Muscle of back (tissue), 11 donors: ENCODE results near the gene KCNK4. TPM values are rescaled to one million over a fixed set of nuclear protein-coding genes. Genes with fewer than 3 reads are reported as not detected.

ENCODE experiments used
- DNase-seq, 3 donors: peaks; one replicate each; pipeline versions ENCODE4 v3.0.0 to v3.0.0-alpha.2; 2013
- polyA plus RNA-seq, 10 donors: library from polyadenylated mRNA; unstranded; fragments of 120-200 nt; gene quantifications; one replicate each; pipeline ENCODE4 v1.2.1, GENCODE V29; 2013; ENCODE audit not compliant: insufficient read length in 10 of 10

Gene KCNK4
- polyA plus RNA-seq, 10 donors: not detected

GRCh38 chr11:64289002-64289564, 2.0 kb upstream of the KCNK4 start:
- DNase-seq: no peak

DNA sequence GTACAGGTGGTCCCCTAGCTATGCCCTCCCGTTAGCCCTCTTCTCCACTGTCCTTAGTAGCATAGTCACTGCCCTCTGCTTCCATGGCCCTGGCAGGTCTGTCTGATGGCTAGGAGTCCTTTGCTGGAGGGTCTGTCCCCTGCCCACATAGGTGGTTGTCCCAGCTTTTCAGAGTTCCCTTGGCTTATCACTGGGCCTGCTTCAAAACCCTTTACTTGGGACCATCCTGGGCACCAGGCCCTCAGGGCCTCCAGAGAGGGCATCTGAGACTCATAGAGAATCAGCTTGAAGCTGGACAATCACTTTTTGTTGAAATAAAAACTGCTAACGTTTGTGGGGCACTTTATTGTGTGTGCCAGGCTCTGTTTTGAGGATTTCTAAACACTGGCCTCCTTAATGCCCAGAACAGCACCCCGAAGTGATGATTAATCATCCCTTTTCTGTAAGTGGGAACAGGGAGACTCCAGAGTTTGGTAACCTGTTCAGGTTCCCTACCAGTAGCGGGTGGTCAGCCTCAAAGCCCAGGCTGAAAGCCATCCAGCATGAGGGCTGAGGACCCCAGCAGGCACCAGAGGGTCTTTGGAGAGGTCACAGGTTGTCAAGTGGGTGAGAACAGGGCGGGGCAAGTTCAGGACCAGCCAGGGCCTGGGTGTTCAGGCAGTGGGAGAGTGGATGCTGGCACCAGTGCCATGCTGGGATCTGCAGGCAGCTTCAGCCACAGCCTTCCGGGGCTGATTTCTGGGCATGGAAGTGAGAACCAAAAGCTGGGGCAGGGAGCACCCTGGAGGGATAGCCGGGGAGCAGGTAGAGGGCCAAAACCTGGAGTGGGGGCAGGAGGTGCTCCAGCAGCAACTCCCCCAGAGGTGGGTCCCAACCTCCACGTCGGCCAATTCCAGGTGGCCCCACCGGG, 495 bp upstream of the KCNK4 start:
- DNase-seq: no peak

- no peak for DNase-seq
These were observed 804 bp downstream of the KCNK4 start for GRCh38 chr11:64291752-64292459.

- DNase-seq: no peak
These were observed 1.6 kb downstream of the KCNK4 start for GRCh38 chr11:64292460-64293254.

DNA sequence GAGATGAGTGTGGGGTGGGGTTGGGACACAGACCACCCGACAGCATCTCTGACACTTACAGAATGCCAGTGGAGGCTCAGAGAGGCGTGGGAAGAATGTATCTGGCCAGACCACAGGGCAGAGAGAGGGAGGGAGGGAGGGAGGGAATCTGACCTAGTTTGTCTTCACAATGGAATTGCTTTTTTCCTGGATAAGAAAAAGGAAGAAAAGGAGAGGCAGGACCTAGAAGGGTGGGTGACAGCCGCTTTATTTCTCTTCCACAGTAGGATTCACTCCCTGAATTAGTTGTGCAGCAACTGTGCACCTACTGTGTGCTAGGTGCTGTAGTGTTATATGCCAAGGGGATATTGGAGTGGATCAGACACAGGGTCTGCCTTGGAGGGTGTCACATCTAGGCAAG, 3.7 kb downstream of the KCNK4 start:
- DNase-seq: no peak

GRCh38 chr11:64295760-64296159, 4.7 kb downstream of the KCNK4 start:
- DNase-seq: no peak

GRCh38 chr11:64296236-64296635, 5.1 kb downstream of the KCNK4 start:
- no peak for DNase-seq

GRCh38 chr11:64296830-64297698, 6.0 kb downstream of the KCNK4 start:
- DNase-seq: no peak

GRCh38 chr11:64297699-64298358, 6.7 kb downstream of the KCNK4 start:
- DNase-seq: no peak

DNA sequence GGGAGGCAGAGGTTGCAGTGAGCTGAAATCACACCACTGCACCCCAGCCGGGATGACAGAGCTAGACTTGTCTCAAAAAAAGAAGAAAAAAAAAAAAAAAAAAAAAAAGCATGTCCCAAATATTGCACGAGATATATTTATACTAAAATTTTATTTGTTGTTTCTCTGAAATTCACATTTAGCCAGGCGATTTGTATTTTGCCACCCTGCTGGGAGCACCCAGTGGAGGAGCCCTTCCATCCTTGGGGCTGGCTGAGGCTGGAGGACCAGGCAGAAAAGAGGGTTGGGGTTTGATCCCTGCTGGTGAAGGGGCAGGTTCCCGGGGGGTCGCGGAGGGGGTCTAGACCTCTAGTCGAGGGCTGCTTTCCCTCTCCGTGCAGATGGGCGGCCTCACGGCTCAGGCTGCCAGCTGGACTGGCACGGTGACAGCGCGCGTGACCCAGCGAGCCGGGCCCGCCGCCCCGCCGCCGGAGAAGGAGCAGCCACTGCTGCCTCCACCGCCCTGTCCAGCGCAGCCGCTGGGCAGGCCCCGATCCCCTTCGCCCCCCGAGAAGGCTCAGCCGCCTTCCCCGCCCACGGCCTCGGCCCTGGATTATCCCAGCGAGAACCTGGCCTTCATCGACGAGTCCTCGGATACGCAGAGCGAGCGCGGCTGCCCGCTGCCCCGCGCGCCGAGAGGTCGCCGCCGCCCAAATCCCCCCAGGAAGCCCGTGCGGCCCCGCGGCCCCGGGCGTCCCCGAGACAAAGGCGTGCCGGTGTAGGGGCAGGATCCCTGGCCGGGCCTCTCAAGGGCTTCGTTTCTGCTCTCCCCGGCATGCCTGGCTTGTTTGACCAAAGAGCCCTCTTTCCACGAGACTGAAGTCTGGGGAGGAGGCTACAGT, 8.1 kb downstream of the KCNK4 start:
- DNase-seq: peak; percentile 33 to 76 (median 42)

DNA sequence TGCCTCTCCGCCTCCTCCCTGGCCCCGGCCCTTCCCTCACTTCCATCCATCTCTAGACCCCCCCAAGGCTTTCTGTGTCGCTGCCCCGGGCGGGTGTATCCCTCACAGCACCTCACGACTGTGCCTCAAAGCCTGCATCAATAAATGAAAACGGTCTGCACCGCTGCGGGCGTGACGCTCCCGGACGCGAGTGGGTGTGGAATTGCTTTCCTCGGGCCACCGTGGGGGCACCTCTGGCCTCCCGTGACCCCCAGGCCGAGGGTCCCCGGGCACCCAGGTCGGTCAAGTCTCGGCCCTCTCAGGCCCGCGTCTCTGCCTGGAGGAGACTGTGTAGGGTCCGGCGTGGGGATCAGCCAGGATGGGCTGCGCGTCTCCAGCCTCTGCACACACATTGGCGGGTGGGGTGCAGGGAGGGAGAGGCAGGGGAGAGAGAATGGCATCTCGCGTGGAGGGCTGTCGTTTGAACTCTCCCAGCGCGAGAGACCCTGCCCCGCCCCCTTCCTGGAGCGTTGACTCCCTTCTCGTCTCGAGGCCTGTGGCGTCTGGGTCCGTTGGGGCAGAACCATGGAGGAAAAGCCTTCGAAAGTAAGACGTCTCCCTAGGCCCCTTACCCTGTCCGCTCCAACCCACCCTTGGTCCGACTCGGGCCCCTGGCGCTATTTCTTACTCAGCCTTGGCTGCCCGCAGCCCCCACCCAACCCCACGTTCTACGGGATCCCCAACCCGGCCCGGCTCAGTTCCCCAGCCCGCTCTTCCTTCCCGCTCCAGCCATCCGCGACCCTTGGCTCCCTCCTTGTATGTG, 8.9 kb downstream of the KCNK4 start, which contains the start of gene CATSPERZ:
CATSPERZ (plus strand) TSS at position 512 of the 802 bp plus-strand sequence; CDS start at position 565, 53 bp downstream.
- no peak for DNase-seq

- no peak for DNase-seq
These were observed 12.3 kb downstream of the KCNK4 start for GRCh38 chr11:64303109-64304031.

DNA sequence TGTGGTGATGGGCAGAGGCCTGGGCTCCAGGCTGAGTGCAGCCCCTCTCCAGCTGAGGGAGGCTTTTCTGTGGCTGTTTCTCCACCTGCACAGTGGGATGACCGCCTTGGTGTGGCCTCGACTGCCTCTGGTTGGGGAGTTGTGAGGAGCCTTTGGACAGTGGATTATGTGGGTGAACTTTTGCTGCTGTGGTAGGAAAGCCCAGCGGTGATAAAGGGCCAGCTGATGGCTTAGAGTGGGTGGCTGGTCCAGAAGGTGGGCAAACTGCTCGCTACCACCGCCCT, 12.9 kb downstream of the KCNK4 start:
- no peak for DNase-seq

DNA sequence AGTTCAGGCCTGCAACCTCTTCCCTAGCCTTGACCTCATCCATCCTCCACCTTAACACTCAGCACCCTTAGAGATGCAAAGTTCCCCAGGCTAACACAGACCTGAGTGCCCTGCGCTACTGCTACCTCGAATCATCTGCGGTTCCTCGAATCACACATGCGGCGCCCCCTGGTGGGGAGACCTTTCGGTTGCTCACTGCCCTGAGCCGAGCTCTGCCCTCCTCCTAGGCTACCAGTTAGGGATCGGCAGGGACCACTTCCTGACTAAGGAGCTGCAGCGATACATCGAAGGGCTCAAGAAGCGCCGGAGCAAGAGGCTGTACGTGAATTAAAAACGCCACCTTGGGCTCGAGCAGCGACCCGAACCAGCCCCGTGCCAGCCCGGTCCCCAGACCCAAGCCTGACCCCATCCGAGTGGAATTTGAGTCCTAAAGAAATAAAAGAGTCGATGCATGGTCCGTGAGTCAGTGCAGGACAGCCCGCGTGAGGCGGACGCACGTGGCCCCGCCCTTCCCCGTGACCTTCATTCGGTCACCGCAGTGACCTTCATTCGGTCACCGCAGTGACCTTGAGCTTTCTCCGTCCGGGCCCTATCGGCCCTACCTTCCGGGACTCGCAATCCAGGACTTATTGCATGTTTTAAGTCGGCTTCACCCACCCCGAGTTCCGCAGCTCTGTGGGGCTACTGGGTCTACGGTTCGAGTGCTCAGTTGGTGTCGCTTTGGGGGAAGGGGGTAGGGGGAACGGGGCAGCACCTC, 13.4 kb downstream of the KCNK4 start:
- peak; percentile 81 to 92 (median 88) for DNase-seq

DNA sequence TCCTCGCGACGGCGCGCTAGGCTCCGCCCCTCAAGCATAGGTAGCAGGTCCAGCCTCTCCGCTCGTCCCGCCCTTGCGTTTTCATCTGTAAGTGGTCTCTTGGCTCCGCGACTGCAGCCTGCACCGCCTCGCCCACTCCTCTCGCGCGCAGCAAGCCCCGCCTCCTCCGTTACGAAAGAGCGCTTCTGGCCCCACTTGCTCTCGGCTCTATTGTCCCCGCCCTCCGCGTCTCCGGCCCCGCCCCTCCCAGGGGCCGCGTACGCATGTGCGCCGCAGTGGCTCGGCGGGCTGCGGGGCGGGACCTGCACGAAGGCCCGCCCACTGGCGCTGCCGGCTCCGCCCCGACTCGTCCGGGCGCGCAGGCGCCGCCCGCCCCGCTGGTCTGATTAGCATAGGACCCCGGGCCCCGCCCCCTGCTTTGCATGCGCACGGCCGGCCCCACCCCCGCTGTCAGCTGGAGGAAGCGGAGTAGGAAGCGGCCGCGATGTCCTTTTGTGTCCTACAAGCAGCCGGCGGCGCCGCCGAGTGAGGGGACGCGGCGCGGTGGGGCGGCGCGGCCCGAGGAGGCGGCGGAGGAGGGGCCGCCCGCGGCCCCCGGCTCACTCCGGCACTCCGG, 14.1 kb downstream of the KCNK4 start, which contains the start of gene ESRRA:
ESRRA (plus strand) TSS at position 450 of the 616 bp plus-strand sequence. CDS start 1,656 bp downstream, outside the sequence.
- peak; percentile 98 to 99 (median 99) for DNase-seq
